Ecto neural progenitor cell (in vitro differentiated cells): ENCODE measurements around the gene PDE4D.

ENCODE experiments used
- DNase-seq: peaks from one replicate; pipeline ENCODE4 v3.0.0-alpha.2; 2018; ENCODE audit warnings: low spot score

PDE4D gene

GRCh38 chr5:58927181-58927580 lies 966.3 kb downstream of the PDE4D start:
- DNase-seq: no peak

- no peak for DNase-seq
These were observed 967.0 kb downstream of the PDE4D start for GRCh38 chr5:58926541-58926935.

GRCh38 chr5:58925627-58926540 lies 967.6 kb downstream of the PDE4D start:
- DNase-seq: no peak

DNA sequence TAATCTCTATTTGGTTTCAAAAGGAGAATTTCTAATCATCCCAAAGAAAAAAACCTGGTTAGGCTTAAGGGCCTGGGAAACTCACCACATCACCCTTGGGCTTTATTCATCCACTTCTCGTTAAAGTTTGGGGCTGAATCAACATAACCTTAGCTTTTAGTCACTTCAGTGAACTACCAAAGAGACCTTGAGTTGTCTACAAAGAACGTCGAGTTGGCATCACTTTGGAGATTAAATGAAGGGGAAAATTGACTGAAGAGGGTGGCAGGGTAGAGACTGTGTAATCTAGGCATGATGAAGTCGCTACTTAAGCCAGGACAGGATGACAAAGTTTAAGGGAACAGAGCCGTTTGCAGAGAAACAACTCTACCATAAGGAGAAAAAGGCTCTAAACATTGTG lies 969.2 kb downstream of the PDE4D start:
- DNase-seq: no peak

GRCh38 chr5:58923355-58923754 lies 970.2 kb downstream of the PDE4D start:
- DNase-seq: no peak

DNA sequence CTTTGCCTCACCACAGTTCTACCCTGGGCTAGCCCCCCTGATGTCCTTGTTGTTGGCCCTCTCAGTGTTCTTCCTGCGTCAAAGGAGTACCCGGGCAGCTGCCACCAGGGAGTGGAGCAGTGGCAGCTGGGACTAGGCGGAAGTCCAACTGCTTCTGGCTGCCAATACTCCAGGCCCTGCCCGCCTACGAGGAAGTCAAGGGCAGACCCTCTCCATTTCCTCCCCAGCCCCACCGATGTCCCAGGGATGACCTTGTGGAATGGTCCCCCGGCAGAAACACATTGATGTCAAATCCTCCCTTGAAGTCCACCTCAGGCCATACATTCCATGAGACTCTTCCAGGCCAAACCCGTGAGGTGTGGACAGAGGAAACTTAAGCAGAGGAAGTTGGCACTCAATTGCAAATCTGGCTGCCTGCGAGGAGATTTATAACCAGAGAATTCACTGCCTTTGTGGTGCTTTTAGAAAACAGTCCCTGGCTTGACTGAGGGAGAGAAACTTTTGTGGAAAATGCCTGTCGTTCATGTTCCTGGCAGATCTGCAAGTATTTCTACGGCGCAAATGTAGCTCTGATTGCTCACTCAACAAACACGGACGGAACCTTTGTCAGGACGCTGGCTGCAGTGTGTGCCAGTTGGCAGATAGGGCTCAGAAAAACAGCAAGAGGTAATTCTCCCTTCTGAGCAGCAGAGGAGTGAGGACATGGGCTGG lies 970.9 kb downstream of the PDE4D start:
- DNase-seq: no peak

GRCh38 chr5:58921159-58921558 lies 972.4 kb downstream of the PDE4D start:
- no peak for DNase-seq

DNA sequence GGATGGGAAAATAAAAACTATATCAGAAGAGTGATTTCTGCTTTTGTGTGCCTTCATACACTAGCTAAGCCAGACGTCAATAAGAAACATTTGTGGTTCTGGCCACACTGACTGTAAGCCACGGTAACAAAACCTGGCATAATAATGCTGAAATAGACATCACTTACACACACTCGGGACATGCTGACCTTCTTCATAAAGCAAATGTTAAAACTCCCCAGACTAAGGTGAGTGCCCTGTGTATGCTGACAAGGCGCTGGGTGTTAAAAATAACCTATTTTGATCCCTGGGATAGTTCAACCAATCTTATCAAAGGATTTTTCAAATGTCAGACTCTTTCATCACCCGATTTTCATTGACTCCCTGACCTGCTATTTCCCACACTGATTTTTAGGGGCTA lies 973.7 kb downstream of the PDE4D start:
- no peak for DNase-seq
